ENCODE data around the gene NEURL4.
A peak's percentile ranks its signal among the peaks of the same experiment; 100 is the strongest.

Gene NEURL4

GRCh38 chr17:7280519-7281073, 48.5 kb downstream of the NEURL4 start:
- peak; percentile 50 to 67 for DNase-seq (ENCODE audit: low read depth in 1 of 2, low spot score in 1 of 2)
- Histone ChIP-seq H3K27me3 (ENCODE audit: insufficient read depth, poor library complexity, severe bottlenecking) (no peaks in the 10 kb centered on the region), H3K27ac (replicated peaks) (no peak overlapping the region), H3K4me3 (replicated peaks; ENCODE audit: insufficient read depth, low read length) (peak overlapping the region; percentile 25)
- TF ChIP-seq CTCF (IDR thresholded peaks at IDR 0.05; ENCODE audit: insufficient read depth, low read length) (peak; percentile 65), POLR2AphosphoS5 (IDR thresholded peaks at IDR 0.05; ENCODE audit: low read depth) (no peak), SPI1 (IDR thresholded peaks at IDR 0.05; ENCODE audit: borderline replicate concordance, low read depth) (no peak), REST (IDR thresholded peaks at IDR 0.05; ENCODE audit: insufficient replicate concordance, low read depth) (no peak)

- TF ChIP-seq POLR2AphosphoS5 (IDR thresholded peaks at IDR 0.05; ENCODE audit: low read depth), result no peak
- no peak for TF ChIP-seq REST (IDR thresholded peaks at IDR 0.05; ENCODE audit: insufficient replicate concordance, low read depth)
- no peak for TF ChIP-seq CTCF (IDR thresholded peaks at IDR 0.05; ENCODE audit: insufficient read depth, low read length)
- no peak for TF ChIP-seq GABPA (IDR thresholded peaks at IDR 0.05; ENCODE audit: low read depth)
- no peaks in the 10 kb centered on the region for H3K27me3 ChIP-seq (ENCODE audit: insufficient read depth, poor library complexity, severe bottlenecking)
Measured at GRCh38 chr17:7279448-7279847, 49.7 kb downstream of the NEURL4 start.

GRCh38 chr17:7266784-7267183, 62.4 kb downstream of the NEURL4 start:
- H3K27me3 ChIP-seq (ENCODE audit: insufficient read depth, poor library complexity, severe bottlenecking), result no peaks in the 10 kb centered on the region
- no peak overlapping the region for H3K27ac ChIP-seq (replicated peaks)
- TF ChIP-seq REST (IDR thresholded peaks at IDR 0.05; ENCODE audit: insufficient replicate concordance, low read depth), result no peak
- no peak for TF ChIP-seq CTCF (IDR thresholded peaks at IDR 0.05; ENCODE audit: insufficient read depth, low read length)
- no peak for TF ChIP-seq POLR2AphosphoS5 (IDR thresholded peaks at IDR 0.05; ENCODE audit: low read depth)
- TF ChIP-seq GABPA (IDR thresholded peaks at IDR 0.05; ENCODE audit: low read depth), result no peak
- TF ChIP-seq SPI1 (IDR thresholded peaks at IDR 0.05; ENCODE audit: borderline replicate concordance, low read depth), result no peak
- no peak overlapping the region for H3K4me3 ChIP-seq (replicated peaks; ENCODE audit: insufficient read depth, low read length)
- DNase-seq (ENCODE audit: low read depth in 1 of 2, low spot score in 1 of 2), result no peak

More at GRCh38 chr17:7279448-7279847, 49.7 kb downstream of the NEURL4 start:
- DNase-seq (ENCODE audit: low read depth in 1 of 2, low spot score in 1 of 2), result no peak
- Histone ChIP-seq H3K27ac (replicated peaks) (no peak overlapping the region), H3K4me3 (replicated peaks; ENCODE audit: insufficient read depth, low read length) (no peak overlapping the region)

All from HL-60 (cell line).